ENCODE data around the gene CRISPLD2. TPM values are rescaled to one million over a fixed set of nuclear protein-coding genes. Genes with fewer than 3 reads are reported as not detected.

CRISPLD2 gene
- total and polyA plus RNA-seq, 4 donors, result 8.9 to 192 (median 70.5) TPM

DNA sequence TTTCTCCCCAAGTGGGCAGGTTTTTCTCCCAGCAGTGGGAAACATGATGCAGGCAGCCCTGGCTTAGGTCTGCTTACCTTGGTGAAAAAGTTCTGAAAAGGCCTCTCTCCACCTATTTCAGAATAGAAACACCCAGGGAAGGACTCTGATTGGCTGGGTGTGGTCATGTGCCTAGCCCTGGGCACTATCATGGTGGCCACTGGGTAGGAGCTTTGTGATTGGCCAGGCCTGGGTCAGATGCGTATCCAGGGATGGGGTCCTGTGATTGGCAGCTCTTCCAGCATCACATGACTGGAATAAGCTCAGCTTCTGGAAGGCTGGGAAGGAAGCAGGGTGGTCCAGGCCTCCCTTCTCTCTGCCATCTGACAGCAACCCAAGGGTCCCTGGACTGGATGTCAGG is 138.0 kb downstream of the CRISPLD2 start:
- no peaks in the 10 kb centered on the region for H3K9me3 ChIP-seq (ENCODE audit: control insufficient read depth, low read length)
- H3K27me3 ChIP-seq (ENCODE audit: control insufficient read depth in 1 of 2, insufficient read depth in 2 of 2, low read length in 1 of 2), result no peaks in the 10 kb centered on the region
- intact Hi-C loops (cut with DNase I), result no loop called here
- no peaks in the 10 kb centered on the region for H3K4me1 ChIP-seq (ENCODE audit: control insufficient read depth in 1 of 2, insufficient read depth in 2 of 2, low read length in 2 of 2)
- WGBS, 2 donors, result 92 to 99% methylated on average over 1 of the region's 1 CpG
- ATAC-seq (ENCODE audit: low FRiP score), result no peak
- H3K36me3 ChIP-seq (ENCODE audit: control insufficient read depth in 1 of 2, insufficient read depth in 2 of 2, low read length in 1 of 2), result no peaks in the 10 kb centered on the region
- no peak for DNase-seq
- no peak overlapping the region for H3K4me3 ChIP-seq (ENCODE audit: low read length in 2 of 2)
- no peak overlapping the region for H3K27ac ChIP-seq (ENCODE audit: low read depth in 1 of 2, low read length in 2 of 2)

Other genes with a start within 250 kb of the CRISPLD2 start
- 10 to 100 TPM; 61.9 to 69.9 TPM for gene COTL1, start 201.9 kb upstream of the CRISPLD2 start, total RNA-seq
- gene COTL1, start 201.9 kb upstream of the CRISPLD2 start, polyA plus RNA-seq, result 10 to 100 TPM; 22.8 to 58.1 TPM
- 10 to 100 TPM; 48.0 to 60.0 TPM for gene KLHL36, start 171.5 kb upstream of the CRISPLD2 start, total RNA-seq
- 10 to 100 TPM; 10.1 to 25.6 TPM for gene KLHL36, start 171.5 kb upstream of the CRISPLD2 start, polyA plus RNA-seq
- gene USP10, start 120.0 kb upstream of the CRISPLD2 start, total RNA-seq, result 10 to 100 TPM; 53.4 to 59.4 TPM
- gene USP10, start 120.0 kb upstream of the CRISPLD2 start, polyA plus RNA-seq, result 10 to 100 TPM; 14.0 to 26.8 TPM
- 10 to 100 TPM; 35.9 to 57.0 TPM for gene ZDHHC7, start 191.6 kb downstream of the CRISPLD2 start, total RNA-seq
- gene ZDHHC7, start 191.6 kb downstream of the CRISPLD2 start, polyA plus RNA-seq, result 10 to 100 TPM; 11.4 to 36.3 TPM
- gene KIAA0513, start 207.8 kb downstream of the CRISPLD2 start, total RNA-seq, result 10 to 100 TPM; 15.1 to 17.7 TPM
- gene KIAA0513, start 207.8 kb downstream of the CRISPLD2 start, polyA plus RNA-seq, result 1 to 10 TPM; 3.4 to 5.5 TPM